Stimulated activated naive CD8-positive, alpha-beta T cell treated with anti-CD3 and anti-CD28 coated beads, Interleukin-15, amount 100 ng/mL, for 72 hours (primary cell): ENCODE results near the gene INSYN1.

Source experiments
- ATAC-seq: fragments of 150-1000 bp; cut with Tn5 transposase; 2 replicates; pipeline ENCODE4 v1.10.0; 2021; ENCODE audit warnings: mild to moderate bottlenecking, moderate library complexity
- DNase-seq, 2 donors: peaks; one replicate each; pipeline ENCODE4 v3.0.0; 2021 to 2022
- H3K27ac Mint-ChIP-seq, 2 donors: one replicate each; pipeline ENCODE4 v1.8.0; 2022; ENCODE audit warnings: mild to moderate bottlenecking in 2 of 2, mixed read lengths in 2 of 2, moderate library complexity in 2 of 2
- H3K27me3 Mint-ChIP-seq: one replicate; pipeline ENCODE4 v1.8.0; 2022; ENCODE audit warnings: mixed read lengths
- H3K4me1 Mint-ChIP-seq: one replicate; pipeline ENCODE4 v1.8.0; 2022; ENCODE audit warnings: mild to moderate bottlenecking, mixed read lengths
- H3K4me3 Mint-ChIP-seq, 2 donors: one replicate each; pipeline ENCODE4 v1.8.0; 2022; ENCODE audit warnings: mild to moderate bottlenecking in 2 of 2, mixed read lengths in 2 of 2, moderate library complexity in 1 of 2
- H3K9me3 Mint-ChIP-seq, 2 donors: one replicate each; pipeline ENCODE4 v1.8.0; 2022; ENCODE audit warnings: mixed read lengths in 2 of 2

The INSYN1 gene

DNA sequence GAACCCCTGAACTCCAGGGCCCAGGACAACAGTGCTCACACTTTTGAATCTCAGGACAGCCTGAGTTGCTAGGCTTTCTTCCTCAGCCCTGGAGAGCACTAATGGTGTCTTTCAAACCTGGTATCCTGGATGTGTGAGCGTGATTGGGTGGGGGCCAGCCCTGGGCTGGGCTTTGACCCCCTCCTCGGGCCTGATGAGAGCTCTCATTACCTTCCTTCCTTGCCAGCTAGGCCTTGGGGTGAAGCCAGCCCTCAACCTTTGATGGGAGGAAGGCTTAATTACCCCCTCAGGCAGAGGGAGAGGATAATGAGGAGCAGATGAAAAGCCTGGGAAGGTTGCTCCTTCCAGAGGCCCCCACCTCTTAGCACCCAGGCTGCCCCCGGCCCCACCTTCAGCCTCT lies 31.1 kb upstream of the INSYN1 start:
- ATAC-seq (no peak), DNase-seq (no peak)
- Mint-ChIP-seq H3K4me1 (no peaks in the 10 kb centered on the region), H3K4me3 (no peak overlapping the region), H3K27me3 (peaks cover 3% of the 10 kb centered on the region), H3K9me3 (no peaks in the 10 kb centered on the region), H3K27ac (no peak overlapping the region)

DNA sequence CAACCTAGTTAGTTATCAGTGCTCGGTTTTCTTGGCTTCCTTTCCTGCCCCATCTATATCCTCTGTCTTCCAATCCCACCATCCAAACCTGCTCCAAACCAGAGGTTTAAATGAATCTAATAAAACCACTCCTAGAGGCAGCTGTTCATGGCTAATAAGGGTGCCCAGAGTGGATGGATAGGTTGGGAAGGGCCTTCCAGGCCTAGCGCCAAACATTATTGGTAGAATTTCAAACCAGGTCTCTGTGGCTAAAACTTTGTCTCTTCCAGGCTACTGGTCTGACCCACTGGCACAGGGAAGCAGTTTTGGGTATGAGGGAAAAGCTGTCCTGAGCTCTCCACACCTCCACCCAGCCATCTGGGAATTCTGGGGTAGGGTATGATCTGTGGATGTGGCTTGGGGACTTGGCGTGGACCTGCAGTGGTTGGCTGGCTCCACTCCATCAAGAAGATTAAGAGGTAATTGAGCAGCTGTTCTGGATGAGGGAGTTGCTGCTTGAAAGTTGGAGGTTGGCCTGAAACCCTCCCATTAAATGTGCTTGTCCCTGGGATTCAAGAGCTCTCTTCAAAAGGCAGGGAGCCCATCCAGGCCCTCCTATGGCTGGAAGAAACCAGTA lies 29.3 kb upstream of the INSYN1 start:
- ATAC-seq (no peak), DNase-seq (no peak)

DNA sequence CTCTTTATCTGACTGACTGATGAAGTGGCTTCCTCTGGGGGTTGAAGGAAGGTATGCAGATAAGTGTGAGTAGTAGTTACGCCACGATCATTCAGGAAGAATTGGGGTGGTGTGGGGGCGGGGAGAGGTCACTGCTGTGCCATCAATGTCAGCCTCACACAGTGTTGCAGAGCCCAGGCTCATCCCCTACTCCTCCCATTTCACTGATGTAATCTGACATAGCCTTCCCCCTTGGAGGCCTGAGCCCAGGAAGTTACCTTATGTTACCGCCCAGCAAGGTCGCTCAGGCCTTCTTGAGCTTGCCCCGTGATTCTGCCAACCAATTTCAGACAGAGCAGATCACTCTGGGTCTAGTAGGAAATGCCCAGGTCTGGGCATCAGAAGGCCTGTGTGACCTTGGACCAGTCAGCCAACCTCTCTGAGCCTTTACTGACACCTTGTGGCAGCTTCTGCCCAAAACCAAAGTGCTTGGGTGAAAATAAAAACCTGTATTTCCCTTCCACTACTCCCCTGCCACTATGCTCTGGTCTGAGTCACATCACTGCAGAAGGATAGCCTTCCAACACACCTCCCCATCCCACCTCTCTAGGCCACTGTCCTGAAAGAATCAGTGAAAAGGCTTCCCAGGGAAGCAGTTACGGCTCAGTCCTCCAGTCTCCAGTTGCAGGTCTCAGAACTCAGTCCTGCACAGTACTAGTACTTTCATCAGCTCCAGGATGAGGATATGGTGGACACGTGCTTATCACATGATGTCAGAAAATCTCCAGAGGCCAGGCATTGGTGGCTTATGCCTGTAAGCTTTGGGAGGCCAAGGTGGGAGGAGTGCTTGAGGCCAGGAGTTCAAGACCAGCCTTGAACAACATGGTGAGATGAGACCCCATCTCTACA lies 28.1 kb upstream of the INSYN1 start:
- no peak overlapping the region for H3K27ac Mint-ChIP-seq
- H3K27me3 Mint-ChIP-seq = peaks cover 6% of the 10 kb centered on the region
- H3K4me3 Mint-ChIP-seq = no peak overlapping the region
- H3K4me1 Mint-ChIP-seq = no peaks in the 10 kb centered on the region
- ATAC-seq = no peak
- peak in 1 of 2 donors; percentile 14 for DNase-seq
- no peaks in the 10 kb centered on the region for H3K9me3 Mint-ChIP-seq

More for the DNA sequence above, 29.3 kb upstream of the INSYN1 start:
- Mint-ChIP-seq H3K9me3 (no peaks in the 10 kb centered on the region), H3K4me1 (no peaks in the 10 kb centered on the region), H3K27me3 (peaks cover 6% of the 10 kb centered on the region), H3K27ac (no peak overlapping the region), H3K4me3 (no peak overlapping the region)

DNA sequence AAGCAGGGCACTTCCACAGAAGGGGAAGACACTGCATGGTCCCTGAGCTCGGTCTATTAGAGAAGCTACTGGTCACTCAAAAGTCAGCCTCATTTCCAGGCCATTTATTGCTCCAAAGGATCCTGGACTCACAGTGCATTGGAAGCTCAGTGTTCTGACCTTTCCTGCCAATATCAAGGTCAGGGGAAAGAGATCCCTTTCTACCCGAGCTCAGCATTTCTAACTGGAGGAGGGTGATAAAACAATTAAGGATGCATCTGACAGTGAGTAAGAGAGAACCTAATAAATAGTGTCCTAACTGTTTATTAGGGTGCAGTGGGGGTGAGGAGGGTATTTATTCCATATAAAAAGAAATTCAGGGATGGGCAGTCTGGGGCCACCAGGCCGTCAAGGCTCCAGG lies 26.8 kb upstream of the INSYN1 start:
- H3K27ac Mint-ChIP-seq = no peak overlapping the region
- DNase-seq = no peak
- H3K9me3 Mint-ChIP-seq = no peaks in the 10 kb centered on the region
- peaks cover 6% of the 10 kb centered on the region for H3K27me3 Mint-ChIP-seq
- no peak for ATAC-seq
- H3K4me1 Mint-ChIP-seq = no peaks in the 10 kb centered on the region
- H3K4me3 Mint-ChIP-seq = no peak overlapping the region

- H3K9me3 Mint-ChIP-seq = no peaks in the 10 kb centered on the region
- no peak overlapping the region for H3K27ac Mint-ChIP-seq
- ATAC-seq (no peak), DNase-seq (no peak)
- H3K4me3 Mint-ChIP-seq = no peak overlapping the region
- H3K27me3 Mint-ChIP-seq = peaks cover 6% of the 10 kb centered on the region
- H3K4me1 Mint-ChIP-seq = no peaks in the 10 kb centered on the region
Observed at GRCh38 chr15:73777741-73778140, 24.6 kb upstream of the INSYN1 start.

- no peaks in the 10 kb centered on the region for H3K4me1 Mint-ChIP-seq
- H3K9me3 Mint-ChIP-seq = no peaks in the 10 kb centered on the region
- H3K27me3 Mint-ChIP-seq = no peaks in the 10 kb centered on the region
Observed at GRCh38 chr15:73773428-73773827, 20.3 kb upstream of the INSYN1 start.

DNA sequence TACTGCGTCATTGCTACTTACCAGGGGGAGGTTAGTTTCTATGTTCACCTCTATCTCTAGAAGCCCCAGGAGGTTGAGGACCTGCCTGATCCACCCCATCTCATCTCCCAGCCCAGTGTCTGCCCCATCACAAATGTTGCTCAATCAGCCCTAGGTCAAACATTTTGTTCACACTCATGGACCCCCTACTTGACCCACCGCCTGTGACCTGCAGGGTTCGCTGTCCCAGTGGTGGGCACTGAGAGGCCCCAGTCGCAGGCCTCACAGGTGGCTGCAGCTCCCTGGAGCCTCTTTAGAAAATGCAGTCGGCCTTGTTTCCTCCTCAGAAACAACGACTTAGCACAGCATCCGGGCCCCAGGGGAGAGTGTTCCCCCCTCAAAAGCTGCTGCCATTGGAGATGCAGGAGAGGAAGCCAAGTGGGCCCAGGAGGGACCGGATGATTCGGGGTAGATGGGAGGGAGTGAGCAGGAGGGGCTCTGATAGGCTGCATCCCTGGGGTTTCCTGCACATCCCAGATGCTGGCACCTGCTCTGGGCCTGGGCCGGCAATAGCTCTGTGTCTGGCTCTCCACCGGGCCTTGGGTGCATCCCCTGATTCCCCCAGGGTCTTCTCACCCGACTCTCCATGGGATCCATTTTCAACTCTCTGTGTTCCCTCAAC lies 18.4 kb upstream of the INSYN1 start:
- Mint-ChIP-seq H3K4me1 (no peaks in the 10 kb centered on the region), H3K4me3 (no peak overlapping the region), H3K9me3 (no peaks in the 10 kb centered on the region), H3K27ac (no peak overlapping the region), H3K27me3 (peaks cover 8% of the 10 kb centered on the region)
- no peak for DNase-seq
- ATAC-seq = no peak

More at GRCh38 chr15:73773428-73773827, 20.3 kb upstream of the INSYN1 start:
- ATAC-seq (no peak), DNase-seq (no peak)
- Mint-ChIP-seq H3K27ac (no peak overlapping the region), H3K4me3 (no peak overlapping the region)

DNA sequence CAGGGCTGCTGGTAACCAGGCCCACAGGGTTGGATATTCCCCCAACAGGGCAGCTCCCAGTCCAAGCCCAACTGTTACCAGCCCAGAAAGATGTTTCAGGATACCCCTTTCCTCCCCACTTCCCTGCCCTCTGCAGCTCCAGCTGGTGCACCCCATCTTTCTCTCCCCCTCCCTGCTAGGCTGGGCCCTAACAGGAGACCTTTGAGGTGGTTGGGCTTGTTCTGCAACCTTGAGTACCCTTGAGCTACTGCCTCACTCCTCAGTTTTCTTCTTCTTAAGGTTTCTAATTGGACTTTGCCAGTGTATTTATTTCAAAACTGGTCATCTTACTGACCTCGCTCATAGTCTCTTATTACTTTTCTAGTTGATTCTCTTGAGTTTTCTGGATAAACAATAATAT lies 16.9 kb upstream of the INSYN1 start:
- H3K4me3 Mint-ChIP-seq = no peak overlapping the region
- no peaks in the 10 kb centered on the region for H3K9me3 Mint-ChIP-seq
- no peak for ATAC-seq
- H3K4me1 Mint-ChIP-seq = no peaks in the 10 kb centered on the region
- H3K27me3 Mint-ChIP-seq = peaks cover 18% of the 10 kb centered on the region
- no peak overlapping the region for H3K27ac Mint-ChIP-seq
- DNase-seq = no peak

GRCh38 chr15:73767806-73768501 lies 14.8 kb upstream of the INSYN1 start:
- H3K27ac Mint-ChIP-seq = no peak overlapping the region
- H3K4me1 Mint-ChIP-seq = no peaks in the 10 kb centered on the region
- H3K27me3 Mint-ChIP-seq = peaks cover 18% of the 10 kb centered on the region
- ATAC-seq (no peak), DNase-seq (no peak)
- H3K9me3 Mint-ChIP-seq = no peaks in the 10 kb centered on the region
- H3K4me3 Mint-ChIP-seq = no peak overlapping the region

DNA sequence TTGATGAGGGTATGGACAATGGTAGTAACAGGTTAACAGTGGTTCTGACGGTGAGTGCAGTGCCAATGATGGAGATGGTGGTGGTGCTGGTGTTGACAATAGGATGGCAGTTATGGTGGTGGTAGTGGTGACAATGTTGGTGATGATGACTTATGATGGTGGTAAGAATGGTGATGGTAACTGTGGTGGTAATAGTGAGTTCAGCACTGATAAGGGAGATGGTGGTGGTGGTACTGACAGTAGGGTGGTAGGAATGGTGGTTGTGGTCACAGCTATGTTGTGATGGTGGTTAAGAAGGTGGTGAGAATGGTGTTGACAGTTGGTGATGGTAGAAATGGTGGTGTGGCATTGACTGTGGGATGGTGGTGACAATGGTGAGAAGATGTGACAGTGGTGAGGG lies 13.4 kb upstream of the INSYN1 start:
- H3K4me3 Mint-ChIP-seq = no peak overlapping the region
- no peaks in the 10 kb centered on the region for H3K9me3 Mint-ChIP-seq
- H3K27ac Mint-ChIP-seq = no peak overlapping the region
- peaks cover 18% of the 10 kb centered on the region for H3K27me3 Mint-ChIP-seq
- DNase-seq = no peak
- no peaks in the 10 kb centered on the region for H3K4me1 Mint-ChIP-seq
- ATAC-seq = no peak

DNA sequence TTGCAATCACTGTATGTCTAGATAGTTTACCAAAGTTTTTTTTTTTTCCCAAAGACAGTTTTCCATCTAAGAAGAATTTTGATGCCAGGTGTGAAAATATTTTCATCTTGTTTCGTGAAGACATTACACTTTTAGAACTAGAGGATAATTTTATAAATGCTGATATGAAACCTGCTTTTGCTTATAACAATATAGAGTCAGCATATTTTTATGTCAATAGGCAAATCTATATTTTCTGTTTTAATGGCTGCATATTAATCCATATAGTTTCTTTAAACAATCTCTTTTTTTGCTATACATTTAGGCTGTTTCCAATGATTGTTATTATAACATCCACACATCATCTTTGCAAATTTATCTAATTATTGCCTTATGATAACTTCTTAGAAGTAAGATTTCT lies 12.6 kb upstream of the INSYN1 start:
- H3K27ac Mint-ChIP-seq = no peak overlapping the region
- no peaks in the 10 kb centered on the region for H3K4me1 Mint-ChIP-seq
- H3K27me3 Mint-ChIP-seq = peaks cover 18% of the 10 kb centered on the region
- no peak for ATAC-seq
- no peaks in the 10 kb centered on the region for H3K9me3 Mint-ChIP-seq
- H3K4me3 Mint-ChIP-seq = no peak overlapping the region
- no peak for DNase-seq

DNA sequence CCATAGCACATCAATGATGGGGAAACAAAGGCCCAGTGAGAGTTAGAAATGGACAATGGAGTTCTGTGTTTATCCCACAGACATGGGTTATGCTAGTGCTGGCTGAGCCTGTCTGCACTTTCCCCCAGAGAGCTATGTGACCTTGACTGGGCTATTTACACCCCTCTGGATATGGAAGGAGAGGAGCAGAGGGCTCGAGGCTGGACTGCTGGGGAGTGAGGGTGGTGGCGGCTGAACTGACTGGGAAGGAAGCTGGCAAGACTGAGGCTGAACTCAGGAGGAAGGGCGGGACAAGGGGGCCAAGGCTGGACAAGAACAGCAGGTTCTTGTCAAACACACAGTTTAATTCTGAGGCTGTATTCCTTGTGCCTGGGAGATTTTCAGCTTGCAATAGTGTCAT lies 10.8 kb upstream of the INSYN1 start:
- Mint-ChIP-seq H3K4me1 (no peaks in the 10 kb centered on the region), H3K4me3 (no peak overlapping the region), H3K27me3 (peaks cover 18% of the 10 kb centered on the region), H3K9me3 (no peaks in the 10 kb centered on the region), H3K27ac (no peak overlapping the region)
- no peak for DNase-seq
- no peak for ATAC-seq

- H3K27me3 Mint-ChIP-seq = peaks cover 12% of the 10 kb centered on the region
- H3K4me1 Mint-ChIP-seq = no peaks in the 10 kb centered on the region
- DNase-seq (no peak), ATAC-seq (no peak)
- no peak overlapping the region for H3K4me3 Mint-ChIP-seq
- H3K27ac Mint-ChIP-seq = no peak overlapping the region
- no peaks in the 10 kb centered on the region for H3K9me3 Mint-ChIP-seq
Observed at GRCh38 chr15:73760330-73761329, 7.5 kb upstream of the INSYN1 start.

DNA sequence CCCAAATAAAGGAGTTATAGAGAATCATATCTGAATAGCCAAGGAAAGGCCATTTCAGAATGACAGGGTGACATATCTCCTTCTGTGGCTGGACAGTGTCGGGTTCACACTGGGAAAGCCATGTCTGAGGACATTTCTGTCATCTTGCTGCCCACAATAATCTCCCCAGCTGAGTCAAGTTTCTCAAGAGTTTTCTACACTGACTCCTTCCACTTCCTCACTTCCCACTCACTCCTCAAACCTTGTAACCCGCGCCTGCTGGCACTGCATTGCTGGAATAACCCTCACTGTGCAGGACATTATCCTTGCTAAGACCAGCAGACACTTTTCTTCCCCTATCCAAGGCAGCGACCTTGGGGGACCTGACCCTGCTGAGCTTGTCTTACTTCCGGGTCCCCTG lies 5.3 kb upstream of the INSYN1 start:
- DNase-seq = no peak
- peaks cover 30% of the 10 kb centered on the region for H3K27me3 Mint-ChIP-seq
- H3K9me3 Mint-ChIP-seq = no peaks in the 10 kb centered on the region
- no peaks in the 10 kb centered on the region for H3K4me1 Mint-ChIP-seq
- no peak overlapping the region for H3K27ac Mint-ChIP-seq
- no peak overlapping the region for H3K4me3 Mint-ChIP-seq
- ATAC-seq = no peak

GRCh38 chr15:73757571-73757970 lies 4.4 kb upstream of the INSYN1 start:
- no peak overlapping the region for H3K4me3 Mint-ChIP-seq
- no peaks in the 10 kb centered on the region for H3K4me1 Mint-ChIP-seq
- H3K9me3 Mint-ChIP-seq = no peaks in the 10 kb centered on the region
- H3K27ac Mint-ChIP-seq = no peak overlapping the region
- peaks cover 33% of the 10 kb centered on the region for H3K27me3 Mint-ChIP-seq
- DNase-seq = no peak
- no peak for ATAC-seq
